Right cardiac atrium (tissue), 5 donors: ENCODE measurements around the gene HDGFL2. TPM values are rescaled to one million over a fixed set of nuclear protein-coding genes. Genes with fewer than 3 reads are reported as not detected.
A peak's percentile ranks its signal among the peaks of the same experiment; 100 is the strongest.

ENCODE experiments used
- ATAC-seq, 2 donors: fragments of 200-7000 bp; cut with Tn5 transposase; one replicate each; pipeline versions ENCODE4 v1.8.0 to v1.9.1; 2020; ENCODE audit warnings: moderate library complexity in 2 of 2, mild to moderate bottlenecking in 1 of 2
- DNase-seq, 3 donors: peaks; one replicate each; pipeline ENCODE4 v3.0.0-alpha.2; 2020
- H3K27ac ChIP-seq: one replicate; pipeline ENCODE4 v1.5.1; 2013; ENCODE audit warnings: mild to moderate bottlenecking, low read length, control low read depth, moderate library complexity
- H3K27me3 ChIP-seq: one replicate; pipeline ENCODE4 v1.6.1; 2013; ENCODE audit not compliant: control insufficient read depth, insufficient read depth
- H3K4me1 ChIP-seq: one replicate; pipeline ENCODE4 v1.6.1; 2013; ENCODE audit warnings: low read length; ENCODE audit not compliant: control insufficient read depth, insufficient read depth
- H3K4me3 ChIP-seq: one replicate; pipeline ENCODE4 v1.5.1; 2013; ENCODE audit warnings: low read length, control low read depth
- H3K9me3 ChIP-seq: one replicate; pipeline ENCODE4 v1.6.1; 2013; ENCODE audit warnings: low read length; ENCODE audit not compliant: control insufficient read depth
- WGBS: extraction: QIAGEN DNeasy Blood & Tissue Kit; methylation state at CpG from one replicate; pipeline ENCODE4 v1.1.7; 2013; 5-methylcytosine and 5-hydroxymethylcytosine counted together
- intact Hi-C, 4 donors: fragments of 100-400 bp; cut with DNase I; formaldehyde crosslinking; loops; one replicate each; pipeline versions ENCODE4 v1.11.0 to v1.14.0; 2022 to 2023
- polyA plus RNA-seq: library from polyadenylated mRNA; stranded (reverse); fragments of 200-250 nt; gene quantifications from one replicate; pipeline ENCODE4 v1.2.3, GENCODE V29; 2013
- total RNA-seq, 4 donors: library from RNA; stranded (reverse); fragmentation: NEBNext Ultra II Directional; extraction: Animal tissue kit (Norgen Biotek cat#: 25700); gene quantifications; one replicate each; pipeline ENCODE4 v1.2.1, GENCODE V29; 2021
- donor health status: healthy with polysubstance abuse.
- donor health status: DM: no; HTN: yes; CAD: no.
- donor health status: DM: no; HTN: no; CAD: no.
- donor health status: DM: no; HTN: yes; CAD: no; lungs with severe emphysema.
- donor health status: DM: yes; HTN: yes; CAD: no.

The HDGFL2 gene
- total and polyA plus RNA-seq, 5 donors, result 20.6 to 31.4 (median 28.6) TPM

DNA sequence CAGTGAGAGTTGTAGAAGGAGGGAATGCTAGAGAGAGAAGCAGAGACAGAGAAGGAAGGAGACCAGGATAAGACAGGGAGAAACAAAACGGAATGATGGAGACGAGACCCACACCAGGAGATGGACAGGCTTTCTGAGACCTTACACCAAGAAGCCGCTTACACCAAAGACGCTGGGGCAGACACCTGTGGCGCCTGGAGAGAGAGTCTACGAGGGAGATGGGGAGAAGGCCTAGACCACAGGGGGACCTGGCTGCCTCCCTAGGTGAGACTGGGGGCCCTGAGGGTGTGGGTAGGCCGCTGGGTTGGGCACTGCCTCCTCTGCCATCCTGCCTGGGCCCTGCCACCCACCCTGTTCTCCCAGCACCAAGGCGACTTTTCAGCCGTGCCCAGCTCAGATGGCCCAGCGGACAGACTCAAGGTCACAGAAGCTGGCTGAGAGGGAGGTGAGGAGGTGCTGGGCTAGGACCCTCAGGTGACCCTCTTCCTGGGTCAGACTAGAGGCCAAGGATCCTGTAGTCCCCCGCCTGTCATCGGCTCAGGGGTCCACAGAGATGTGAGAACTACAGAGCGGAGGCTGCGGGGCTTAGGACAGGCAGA is 57.9 kb downstream of the HDGFL2 start:
- Histone ChIP-seq H3K4me1 (no peaks in the 10 kb centered on the region), H3K27ac (no peak overlapping the region), H3K4me3 (no peak overlapping the region), H3K27me3 (no peaks in the 10 kb centered on the region), H3K9me3 (no peaks in the 10 kb centered on the region)
- ATAC-seq (no peak), DNase-seq (peak in 1 of 3 donors; percentile 25)
- WGBS, result 76% methylated on average over 14 of the region's 14 CpGs
- intact Hi-C loops, result no loop called here

DNA sequence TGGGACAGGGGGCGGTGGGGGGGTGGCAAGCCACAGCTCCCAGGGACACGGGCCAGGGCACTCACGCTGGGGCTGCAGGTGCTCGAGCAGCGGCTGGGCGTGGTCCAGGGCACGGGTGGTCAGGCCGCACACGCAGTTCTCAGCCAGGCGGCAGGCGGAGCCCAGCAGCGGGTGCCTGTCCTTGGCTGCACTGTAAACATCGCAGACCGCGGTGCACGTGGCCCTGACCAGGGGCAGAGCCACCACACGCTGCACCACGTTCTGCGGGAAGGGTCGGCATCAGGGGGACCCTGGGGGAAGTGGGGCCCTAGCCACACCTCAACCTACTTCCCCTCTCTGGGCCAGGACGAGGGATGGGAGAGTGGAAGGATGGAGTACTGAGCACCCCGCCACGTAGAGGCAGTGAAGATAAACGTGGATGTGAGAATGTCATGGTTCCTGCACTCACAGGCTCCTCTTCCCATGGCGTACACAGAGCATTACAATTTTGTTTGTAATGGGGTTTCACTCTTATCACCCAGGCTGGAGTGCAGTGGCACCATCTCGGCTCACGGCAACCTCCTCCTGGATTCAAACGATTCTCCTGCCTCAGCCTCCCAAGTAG is 59.6 kb downstream of the HDGFL2 start:
- Histone ChIP-seq H3K9me3 (no peaks in the 10 kb centered on the region), H3K4me1 (no peaks in the 10 kb centered on the region), H3K4me3 (no peak overlapping the region), H3K27ac (no peak overlapping the region), H3K27me3 (no peaks in the 10 kb centered on the region)
- ATAC-seq (no peak), DNase-seq (peak in 1 of 3 donors; percentile 47)
- WGBS, result 61% methylated on average over 28 of the region's 28 CpGs
- intact Hi-C loops, result no loop called here

DNA sequence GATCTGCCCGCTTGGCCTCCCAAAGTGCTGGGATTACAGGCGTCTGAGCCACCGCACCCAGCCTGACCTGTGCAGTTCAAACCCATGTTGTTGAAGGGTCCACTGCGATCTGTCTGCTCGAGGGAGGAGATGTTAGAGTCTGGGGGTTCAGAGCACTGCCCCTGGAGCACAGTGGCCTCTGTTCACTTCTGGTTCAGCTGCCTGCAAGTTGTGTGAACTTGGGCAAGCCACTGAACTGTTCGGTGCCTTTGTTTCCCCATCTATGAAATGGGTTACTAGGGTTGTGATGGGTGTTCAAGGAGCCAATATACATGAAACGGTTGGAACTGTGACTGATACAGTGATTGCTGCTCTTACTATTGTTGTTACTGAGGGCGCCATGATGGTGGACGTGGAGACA is 61.2 kb downstream of the HDGFL2 start:
- no peaks in the 10 kb centered on the region for H3K4me1 ChIP-seq
- H3K4me3 ChIP-seq, result no peak overlapping the region
- DNase-seq, result no peak
- H3K9me3 ChIP-seq, result no peaks in the 10 kb centered on the region
- no peak overlapping the region for H3K27ac ChIP-seq
- 80% methylated on average over 9 of the region's 9 CpGs for WGBS
- intact Hi-C loops, result no loop called here
- no peaks in the 10 kb centered on the region for H3K27me3 ChIP-seq
- ATAC-seq, result no peak

DNA sequence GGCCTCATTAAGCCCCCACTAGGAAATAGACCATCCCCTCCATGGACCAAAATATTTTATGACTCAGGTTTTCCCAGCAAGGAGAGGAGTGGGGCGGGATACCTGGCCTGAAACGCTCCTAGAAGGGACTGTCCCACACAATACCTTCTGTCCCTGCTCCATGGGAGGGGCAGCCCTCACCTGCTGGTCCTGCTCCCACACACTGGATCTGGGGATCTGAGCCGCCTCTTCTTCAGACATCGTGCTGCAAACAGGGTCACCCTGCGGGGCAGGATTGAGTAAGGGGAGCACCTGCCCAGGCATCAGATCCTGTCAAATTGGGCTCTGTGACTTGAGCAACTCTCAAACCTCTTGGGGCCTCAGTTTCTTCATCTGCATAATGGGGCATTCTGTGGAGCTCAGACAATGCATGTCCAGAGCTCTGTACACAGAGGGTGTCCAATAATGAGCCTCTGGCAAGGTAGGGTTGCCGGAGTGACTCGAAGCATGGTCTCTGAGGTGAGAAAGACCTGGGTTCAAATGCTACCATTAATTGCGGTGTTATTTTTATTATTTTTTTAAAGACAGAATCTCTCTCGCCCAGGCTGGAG is 61.8 kb downstream of the HDGFL2 start:
- intact Hi-C loops, result no loop called here
- ATAC-seq (no peak), DNase-seq (no peak)
- no peak overlapping the region for H3K4me3 ChIP-seq
- H3K9me3 ChIP-seq, result no peaks in the 10 kb centered on the region
- no peaks in the 10 kb centered on the region for H3K27me3 ChIP-seq
- H3K27ac ChIP-seq, result no peak overlapping the region
- WGBS, result 84% methylated on average over 9 of the region's 9 CpGs
- H3K4me1 ChIP-seq, result no peaks in the 10 kb centered on the region

DNA sequence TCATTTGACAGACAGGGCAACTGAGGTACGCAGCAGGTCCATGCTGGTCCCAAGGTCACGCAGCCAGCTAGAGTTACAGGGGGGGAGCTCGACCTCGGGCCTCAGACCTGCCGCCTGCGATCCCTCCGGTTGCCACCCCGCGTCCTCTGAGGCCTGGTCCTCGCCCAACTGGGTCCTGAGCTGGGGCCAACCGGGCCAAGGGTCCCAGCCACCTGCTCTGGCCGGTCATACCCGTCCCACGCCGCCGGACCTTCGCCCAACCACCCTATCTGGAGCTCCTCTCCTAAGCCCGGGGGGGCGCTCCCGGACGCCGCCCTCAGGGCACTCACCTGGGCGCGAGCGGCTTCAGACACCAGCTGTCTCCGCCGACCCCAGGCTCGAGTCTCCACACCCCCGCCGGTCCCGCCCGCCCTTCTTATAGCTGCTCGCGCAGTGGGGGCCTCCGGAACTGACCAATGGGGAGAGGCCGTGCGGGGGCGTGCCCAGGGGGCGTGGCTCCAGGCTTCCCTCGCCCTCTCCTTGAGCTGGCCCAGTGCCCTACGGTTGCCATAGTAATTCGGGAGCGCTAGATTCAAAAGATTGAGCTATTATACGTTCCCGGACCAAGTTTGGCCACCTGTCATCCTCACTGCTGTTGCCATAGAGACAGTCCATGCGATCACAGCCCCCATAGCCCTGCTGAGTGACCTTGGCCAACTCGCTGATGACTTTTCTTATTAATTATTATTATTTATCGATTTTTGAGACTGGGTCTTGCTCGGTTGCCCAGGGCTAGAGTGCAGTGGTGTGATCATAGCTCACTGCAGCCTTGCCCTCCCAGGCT is 63.0 kb downstream of the HDGFL2 start, which contains the start of gene PLIN5:
Gene PLIN5, minus strand, starts transcription at position 389 of the 823 bp plus-strand sequence. CDS start 1,150 bp downstream, outside the sequence.
- intact Hi-C loops, result no loop called here
- Histone ChIP-seq H3K4me1 (no peaks in the 10 kb centered on the region), H3K4me3 (peak within 1 kb of the TSS; percentile 21), H3K27ac (peak within 1 kb of the TSS; percentile 33), H3K9me3 (no peaks in the 10 kb centered on the region), H3K27me3 (no peaks in the 10 kb centered on the region)
- DNase-seq (peak; percentile 81 to 92 (median 90)), ATAC-seq (peak; percentile 85 to 86)
- WGBS, result 9% methylated on average over 49 of the region's 49 CpGs

DNA sequence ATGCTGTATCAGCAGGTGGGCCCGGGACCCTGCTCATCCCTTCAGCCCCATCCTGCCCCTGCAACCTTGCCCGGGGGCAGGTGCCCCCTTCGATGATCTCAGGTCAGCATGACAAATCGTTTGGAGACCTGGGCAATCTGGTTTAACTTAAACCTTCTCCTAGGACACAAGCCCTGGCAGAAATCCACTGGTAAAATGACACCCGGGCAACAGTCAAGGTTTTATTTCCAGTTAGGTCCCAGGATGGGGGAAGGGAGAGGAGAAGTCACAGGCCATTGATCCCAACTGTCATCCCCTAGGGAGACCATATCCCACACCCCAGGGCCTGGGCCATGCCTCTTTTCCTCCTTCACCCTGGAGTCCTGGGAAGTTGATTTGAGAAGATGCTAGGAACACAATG is 64.7 kb downstream of the HDGFL2 start:
- intact Hi-C loops, result no loop called here
- WGBS, result 61% methylated on average over 5 of the region's 5 CpGs
- DNase-seq (no peak), ATAC-seq (no peak)
- H3K27ac ChIP-seq, result no peak overlapping the region
- no peaks in the 10 kb centered on the region for H3K27me3 ChIP-seq
- no peak overlapping the region for H3K4me3 ChIP-seq
- no peaks in the 10 kb centered on the region for H3K4me1 ChIP-seq
- H3K9me3 ChIP-seq, result no peaks in the 10 kb centered on the region

DNA sequence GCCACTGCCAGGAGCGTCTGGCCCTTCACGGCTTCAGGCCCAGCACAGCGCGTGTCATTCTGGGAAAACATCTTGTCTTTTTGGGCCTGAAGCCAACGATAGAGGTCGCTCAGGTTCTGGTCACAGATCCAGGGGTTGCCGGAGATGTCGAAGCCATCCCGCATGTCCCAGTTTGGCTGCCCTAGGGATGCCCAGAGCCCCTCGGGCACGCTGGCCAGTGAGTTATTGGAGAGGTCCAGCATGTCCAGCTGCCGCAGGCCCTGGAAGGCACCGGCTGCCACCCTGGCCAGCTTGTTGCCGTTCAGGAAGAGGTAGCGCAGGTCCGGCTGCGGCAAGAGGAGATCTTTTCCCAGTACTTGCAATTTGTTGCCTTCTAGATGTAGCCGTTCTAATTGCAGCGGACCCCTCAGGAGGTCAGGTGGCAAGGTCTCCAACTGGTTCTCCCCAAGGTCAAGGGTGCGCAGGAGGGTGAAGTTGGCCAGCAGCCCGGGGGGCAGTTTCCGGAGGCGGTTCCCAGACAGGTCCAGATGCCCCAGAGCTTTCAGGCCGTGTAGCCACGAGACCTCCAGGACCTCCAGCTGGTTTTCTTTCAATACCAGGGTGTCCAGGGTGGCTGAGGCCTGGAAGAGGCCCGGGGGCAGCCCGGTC is 66.0 kb downstream of the HDGFL2 start:
- no peaks in the 10 kb centered on the region for H3K27me3 ChIP-seq
- no peaks in the 10 kb centered on the region for H3K4me1 ChIP-seq
- H3K27ac ChIP-seq, result no peak overlapping the region
- no peak overlapping the region for H3K4me3 ChIP-seq
- peak in 1 of 3 donors; percentile 53 for DNase-seq
- H3K9me3 ChIP-seq, result no peaks in the 10 kb centered on the region
- WGBS, result 69% methylated on average over 27 of the region's 27 CpGs
- intact Hi-C loops, result no loop called here
- no peak for ATAC-seq

DNA sequence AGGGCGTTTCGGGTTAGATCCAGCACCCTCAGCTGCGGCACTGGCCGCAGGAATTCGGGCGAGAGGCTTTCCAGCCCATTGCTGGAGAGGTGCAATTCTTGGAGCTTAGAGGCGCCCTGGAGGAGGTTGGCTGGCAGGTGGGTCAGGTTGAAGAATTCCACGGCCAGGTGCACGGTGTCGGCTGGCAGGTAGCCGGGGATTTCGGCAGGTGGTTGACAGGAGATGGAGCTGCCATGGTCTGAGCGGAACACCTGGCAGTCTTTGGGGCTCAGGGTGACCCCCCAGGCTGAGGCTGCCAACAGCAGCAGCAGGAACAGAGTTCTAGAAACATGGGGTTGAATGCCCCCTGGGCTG is 66.5 kb downstream of the HDGFL2 start:
- Histone ChIP-seq H3K27ac (no peak overlapping the region), H3K9me3 (no peaks in the 10 kb centered on the region), H3K4me1 (no peaks in the 10 kb centered on the region), H3K4me3 (no peak overlapping the region), H3K27me3 (no peaks in the 10 kb centered on the region)
- intact Hi-C loops, result no loop called here
- no peak for ATAC-seq
- WGBS, result 95% methylated on average over 13 of the region's 13 CpGs
- DNase-seq, result peak in 1 of 3 donors; percentile 49

DNA sequence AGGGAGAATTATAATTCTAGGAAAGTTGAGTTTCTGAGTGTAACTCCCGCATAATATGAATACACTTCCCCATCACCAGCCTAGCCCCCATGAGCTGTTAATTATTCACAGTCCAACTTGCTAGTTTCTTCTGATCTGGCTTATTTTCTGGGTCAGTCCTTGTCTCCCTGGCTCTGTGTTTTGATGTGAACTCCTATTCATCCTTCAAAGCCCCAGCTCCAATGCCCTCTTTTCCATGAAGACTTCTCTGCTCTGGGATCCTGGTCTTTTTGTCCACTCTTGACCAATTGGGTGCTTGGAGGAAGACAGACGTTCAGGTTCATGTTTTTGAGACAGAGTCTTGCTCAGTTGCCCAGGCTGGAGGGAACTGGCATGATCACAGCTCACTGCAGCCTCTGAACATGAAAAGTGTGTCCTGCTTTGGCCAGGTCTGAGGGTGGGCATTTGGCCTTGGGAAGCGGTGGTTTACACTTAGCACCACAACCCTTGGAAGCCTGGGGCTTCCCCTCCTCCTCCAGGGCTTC is 67.1 kb downstream of the HDGFL2 start:
- ATAC-seq (no peak), DNase-seq (no peak)
- intact Hi-C loops, result no loop called here
- Histone ChIP-seq H3K4me3 (no peak overlapping the region), H3K27ac (no peak overlapping the region), H3K4me1 (no peaks in the 10 kb centered on the region), H3K27me3 (no peaks in the 10 kb centered on the region), H3K9me3 (no peaks in the 10 kb centered on the region)
- 83% methylated on average over 3 of the region's 3 CpGs for WGBS

DNA sequence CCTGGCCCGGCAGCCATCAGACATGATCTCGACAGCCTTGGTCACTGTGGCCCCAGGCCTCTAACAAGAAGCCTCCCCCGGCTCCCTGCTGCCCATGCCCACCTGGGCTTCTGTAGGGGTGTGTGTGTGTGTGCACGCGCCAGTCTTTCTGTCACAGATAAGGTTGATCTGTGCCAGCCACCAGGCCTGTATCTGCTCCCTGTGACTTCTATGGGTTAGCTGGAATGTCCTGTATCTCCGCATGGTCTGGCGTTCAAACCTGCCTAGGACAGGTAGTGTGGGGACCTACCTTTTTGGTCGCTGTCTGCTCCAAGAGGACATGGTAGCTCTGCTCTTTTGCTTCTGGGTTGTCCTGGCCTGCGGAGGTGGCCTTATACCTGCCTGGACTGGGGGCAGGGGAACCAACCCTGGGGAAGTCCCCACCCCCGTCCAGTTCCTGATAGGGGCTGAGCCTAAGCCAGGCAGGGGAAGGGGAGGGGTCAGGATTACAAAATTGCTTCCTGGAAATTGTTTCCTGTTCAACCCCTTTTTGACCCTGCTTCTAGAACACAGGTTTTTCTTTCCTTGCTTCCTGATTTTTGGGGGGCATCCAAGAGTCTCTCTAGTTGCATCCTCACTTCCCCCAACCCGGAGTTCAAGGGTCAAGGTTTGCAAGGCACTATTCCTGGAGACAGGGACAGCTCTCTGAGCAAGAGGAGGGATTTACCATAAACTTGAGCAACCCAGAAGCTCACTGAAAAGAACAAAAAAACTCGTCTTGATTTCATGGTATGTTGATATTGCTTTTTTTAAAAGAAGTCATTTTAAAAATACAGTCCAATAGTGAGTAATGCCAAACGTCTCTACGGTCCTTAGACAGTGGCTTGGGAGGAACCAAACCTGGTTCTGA is 67.8 kb downstream of the HDGFL2 start, which contains the start of gene LRG1:
Gene LRG1, minus strand, starts transcription at position 344 of the 889 bp plus-strand sequence. Its CDS starts 23 bp downstream, at position 321.
- intact Hi-C loops, result no loop called here
- WGBS, result 52% methylated on average over 14 of the region's 14 CpGs
- no peaks in the 10 kb centered on the region for H3K4me1 ChIP-seq
- H3K27me3 ChIP-seq, result no peaks in the 10 kb centered on the region
- H3K4me3 ChIP-seq, result no peak within 1 kb of the TSS
- ATAC-seq (peak; percentile 40 to 72), DNase-seq (no peak)
- no peak within 1 kb of the TSS for H3K27ac ChIP-seq
- H3K9me3 ChIP-seq, result no peaks in the 10 kb centered on the region
